Activated CD4-positive, alpha-beta T cell treated with anti-CD3 and anti-CD28 coated beads, Interleukin-2, amount 50 U/mL, for 24 hours (primary cell): ENCODE results near the gene BHLHE23.

Experiments used
- DNase-seq, 2 donors: peaks; one replicate each; pipeline ENCODE4 v3.0.0-alpha.2; 2020; ENCODE audit warnings: low read depth in 1 of 2, low spot score in 1 of 2

BHLHE23 gene

DNA sequence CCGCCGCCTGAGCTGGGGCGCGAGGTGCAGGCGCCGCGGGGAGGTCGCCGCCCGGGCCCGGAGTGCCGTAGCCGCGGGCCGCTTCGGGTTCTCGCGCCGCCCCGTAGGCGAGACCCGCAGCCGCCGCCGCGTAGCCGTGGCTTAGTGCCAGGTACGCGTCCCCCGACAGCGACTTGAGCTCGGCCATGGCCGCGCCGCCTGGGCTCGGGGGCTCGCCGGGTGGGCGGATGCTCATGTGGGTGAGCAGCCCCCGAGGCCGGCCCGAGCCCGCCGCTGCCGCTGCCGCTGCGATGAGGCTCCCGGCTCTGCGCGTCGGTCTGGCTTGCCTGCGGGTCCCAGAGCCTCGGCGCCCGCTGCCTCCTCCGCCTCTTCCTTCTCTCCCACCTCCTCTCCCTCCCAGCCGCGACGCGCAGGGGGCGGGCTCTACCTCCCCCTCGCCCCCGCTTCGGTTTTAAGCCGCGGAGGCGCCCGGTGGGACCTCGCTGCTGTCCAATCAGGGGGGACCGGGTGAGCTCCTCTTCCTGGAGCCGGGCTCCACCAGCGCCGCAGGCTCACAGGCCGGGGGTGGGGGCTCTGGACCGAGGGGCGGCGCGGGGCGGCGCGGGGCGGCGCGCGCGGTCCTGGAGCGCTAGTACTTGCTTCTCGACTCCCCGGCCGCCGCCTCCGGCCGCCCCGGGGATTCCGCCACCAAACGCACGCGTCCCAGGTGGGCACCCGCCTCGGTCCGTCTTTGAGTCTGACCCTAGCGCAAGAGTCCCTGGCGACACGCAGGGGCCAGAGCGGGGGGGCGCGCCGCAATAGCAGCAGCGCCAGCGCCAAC lies at the start of gene BHLHE23:
Gene BHLHE23, minus strand, starts transcription at position 425 of the 820 bp plus-strand sequence. Its CDS starts 190 bp downstream, at position 235.
- DNase-seq, result no peak

DNA sequence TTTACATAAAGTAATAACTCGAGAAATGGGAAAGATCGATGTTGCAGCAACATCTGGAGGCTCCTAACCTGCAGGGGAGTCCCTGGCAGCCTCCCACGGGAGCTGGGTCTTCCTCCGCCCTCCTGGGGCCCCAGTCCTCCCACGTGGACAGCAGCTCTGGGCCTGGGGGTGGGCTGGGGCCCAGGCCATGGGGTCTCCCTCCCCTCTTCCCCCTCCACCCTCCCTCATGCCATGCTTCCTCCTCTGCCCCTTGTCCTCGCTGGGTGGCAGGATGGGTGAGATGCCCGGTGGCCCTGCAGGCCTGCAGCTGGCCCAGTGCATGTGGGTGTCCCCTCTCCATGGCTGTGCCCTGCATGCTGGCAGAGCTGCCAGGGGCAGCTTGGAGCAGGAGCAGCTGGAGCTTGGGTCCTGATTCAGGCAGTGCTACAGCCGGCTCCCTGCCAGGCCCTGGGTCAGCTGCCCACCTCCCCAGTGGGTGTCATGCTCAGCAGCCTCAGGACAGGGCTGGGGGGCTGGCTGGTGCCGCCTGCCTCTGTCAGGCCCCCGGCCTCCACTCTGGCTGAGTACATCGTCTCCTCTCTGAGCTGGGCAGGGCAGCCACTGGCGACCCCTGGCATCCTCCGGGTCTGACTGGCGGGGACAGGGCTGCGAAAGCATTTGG lies 48.9 kb upstream of the BHLHE23 start:
- DNase-seq, result no peak

DNA sequence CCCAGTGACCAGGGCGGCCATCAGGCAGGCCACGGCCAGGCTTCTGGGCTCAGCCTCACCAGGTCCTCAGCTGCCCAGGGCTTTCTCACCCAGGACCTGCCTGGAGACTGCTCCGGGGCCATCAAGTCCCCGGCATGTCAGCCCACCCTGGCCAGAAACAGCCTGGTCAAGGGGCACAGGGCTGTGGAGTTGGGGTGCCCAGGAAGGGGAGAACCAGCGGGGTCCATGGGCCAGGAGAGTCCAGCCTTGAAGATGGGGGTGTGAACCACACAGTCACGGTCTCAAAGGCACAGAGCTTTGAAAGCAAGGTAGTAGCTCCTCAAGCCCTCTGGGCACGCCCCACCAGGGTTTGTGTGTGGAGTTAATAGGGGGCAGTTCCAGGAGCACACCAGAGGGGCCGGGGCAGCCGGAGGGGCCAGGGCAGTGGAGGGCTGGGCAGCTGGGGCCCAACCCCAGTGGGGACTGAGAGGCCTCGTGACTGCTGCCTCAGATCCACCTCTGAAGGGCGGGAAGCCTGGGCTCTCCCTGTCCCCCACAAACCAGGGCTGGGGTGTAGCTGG lies 48.0 kb upstream of the BHLHE23 start:
- no peak for DNase-seq

DNA sequence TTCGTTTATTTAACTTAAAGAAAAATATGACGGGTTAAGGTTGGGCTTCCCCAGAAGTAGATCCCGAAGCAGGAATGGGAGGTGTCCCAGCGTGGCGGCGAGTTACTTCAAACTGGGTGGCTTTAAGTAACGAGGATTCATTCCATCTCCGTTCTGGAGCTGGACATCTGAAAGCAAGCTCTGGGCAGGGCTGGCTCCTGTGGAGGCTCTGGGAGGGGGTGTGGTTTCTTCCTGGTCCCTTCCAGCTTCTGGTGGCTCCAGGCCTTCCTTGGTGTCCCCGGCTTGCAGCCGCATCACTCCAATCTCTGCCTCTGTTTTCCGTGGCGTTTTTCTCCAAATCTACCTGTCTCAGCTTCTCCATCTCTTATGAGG lies 47.3 kb upstream of the BHLHE23 start:
- no peak for DNase-seq

DNA sequence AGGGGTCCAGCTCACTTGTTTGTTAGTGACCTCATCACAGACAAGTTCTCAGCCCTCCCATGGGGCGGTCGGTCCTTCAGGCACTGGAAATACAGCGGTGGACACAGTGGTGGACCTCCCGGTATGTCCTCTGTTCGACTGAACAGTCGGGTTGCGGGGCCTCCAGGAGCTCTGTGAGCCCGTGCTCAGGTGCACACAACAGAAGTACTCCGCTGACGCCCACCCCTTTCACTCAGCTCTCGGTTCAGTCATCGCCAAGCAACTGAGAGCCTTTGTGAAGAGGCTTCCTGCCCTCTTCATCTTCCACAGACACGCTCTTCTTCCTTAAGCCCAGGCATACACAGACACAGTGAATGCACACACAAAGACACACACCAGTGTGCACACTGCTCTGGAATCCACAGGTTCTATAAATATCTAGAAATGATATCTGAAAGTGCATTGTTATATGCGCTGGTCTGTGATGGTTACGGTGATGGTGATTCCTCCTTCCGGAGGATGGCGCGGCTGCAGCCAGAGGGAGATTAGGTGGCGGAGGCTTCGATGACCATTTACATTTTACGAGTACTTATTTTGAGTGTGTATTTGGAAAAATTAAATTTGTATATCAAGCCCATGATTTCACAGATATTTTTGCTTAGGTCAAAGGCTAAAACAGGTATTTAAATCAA lies 46.8 kb upstream of the BHLHE23 start:
- no peak for DNase-seq

DNA sequence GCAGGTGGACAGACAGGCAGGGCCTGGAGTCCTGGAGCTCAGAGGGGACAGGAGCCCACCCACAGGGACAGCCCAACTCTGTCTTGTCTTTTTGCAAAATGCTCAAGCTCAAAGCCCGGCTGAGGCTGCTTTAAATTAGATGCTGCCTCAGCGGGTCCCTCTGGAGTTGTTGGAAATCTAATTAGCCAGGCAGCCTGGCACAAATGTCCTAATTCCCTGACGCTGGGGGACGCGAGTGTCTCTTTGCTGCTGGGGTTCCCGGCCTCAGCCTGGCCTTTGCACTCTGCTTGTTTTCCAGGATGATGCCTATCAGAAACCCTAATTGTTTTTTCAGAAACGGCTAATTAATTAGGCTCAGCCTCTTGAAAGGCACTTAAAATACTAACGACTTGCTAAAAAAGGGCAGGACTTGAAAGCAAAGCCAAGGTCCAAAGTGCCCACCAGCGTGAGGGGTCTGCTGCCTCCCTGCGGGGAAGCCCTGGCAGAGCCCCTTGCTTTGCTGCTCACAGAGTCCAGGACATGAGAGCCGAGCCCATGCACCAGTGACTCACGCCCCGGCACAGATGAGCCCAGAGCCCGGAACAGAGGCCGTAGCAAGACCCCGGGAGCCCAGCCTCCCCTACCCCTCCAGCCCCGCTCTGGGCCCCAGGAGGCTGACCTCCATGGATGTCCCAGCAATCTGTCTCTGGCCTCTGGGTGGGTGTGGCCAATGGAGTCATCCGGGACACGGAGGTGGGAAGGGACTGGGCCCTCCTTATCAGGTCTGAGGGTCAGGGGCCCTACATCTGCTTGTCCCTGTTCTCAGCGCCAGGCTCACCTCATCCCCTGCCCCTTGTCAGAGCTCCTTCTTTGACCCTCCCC lies 46.0 kb upstream of the BHLHE23 start:
- DNase-seq, result no peak

DNA sequence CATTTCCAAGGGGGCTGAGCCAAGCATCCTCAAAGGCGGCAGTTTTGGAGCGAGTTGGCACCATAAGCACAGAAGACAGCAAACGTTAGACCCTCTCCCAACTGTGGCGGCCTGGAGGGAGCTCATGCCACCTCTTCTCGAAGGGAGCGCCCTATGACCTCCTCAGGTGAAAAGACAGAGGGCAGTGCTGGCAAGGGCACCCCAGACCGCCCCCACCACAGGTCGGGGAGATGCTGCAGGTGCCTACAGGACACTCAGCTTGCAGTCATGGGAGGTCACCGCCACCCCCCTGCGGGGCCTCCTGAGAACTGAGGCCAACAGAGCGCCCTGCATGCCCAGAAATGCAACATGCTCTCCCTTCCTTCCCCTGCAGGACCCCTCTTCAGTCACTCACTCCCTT lies 45.1 kb upstream of the BHLHE23 start:
- DNase-seq, result no peak

DNA sequence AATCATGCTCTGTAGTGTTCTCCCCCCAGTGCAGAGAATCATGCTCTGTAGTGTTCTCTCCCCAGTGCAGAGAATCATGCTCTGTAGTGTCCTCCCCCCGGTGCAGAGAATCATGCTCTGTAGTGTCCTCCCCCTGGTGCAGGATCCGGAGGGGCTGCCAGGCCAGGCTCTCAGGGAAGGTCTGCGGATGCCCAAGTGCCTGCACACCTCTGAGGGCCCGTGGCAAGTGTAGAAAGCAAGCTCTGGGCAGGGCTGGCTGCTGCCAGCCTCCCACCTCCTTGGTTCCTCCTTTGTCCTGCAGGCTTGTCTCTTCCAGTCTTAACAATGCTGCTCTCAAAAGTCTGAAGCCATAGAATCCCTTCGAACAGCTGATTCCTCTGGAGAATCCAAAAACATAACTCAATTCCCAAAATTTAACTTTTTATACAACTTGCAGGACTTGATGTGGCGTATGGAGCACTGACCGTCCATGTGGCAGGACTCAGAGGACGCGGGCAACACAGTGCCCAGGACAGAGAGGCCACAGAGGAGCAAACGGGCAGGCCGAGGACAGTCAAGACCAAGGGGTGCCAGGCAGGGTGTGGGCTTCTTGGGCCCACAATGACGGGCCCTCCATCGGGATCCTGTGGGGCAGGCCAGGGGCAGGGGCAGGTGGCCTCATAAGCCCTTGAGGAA lies 44.6 kb upstream of the BHLHE23 start:
- DNase-seq, result no peak

DNA sequence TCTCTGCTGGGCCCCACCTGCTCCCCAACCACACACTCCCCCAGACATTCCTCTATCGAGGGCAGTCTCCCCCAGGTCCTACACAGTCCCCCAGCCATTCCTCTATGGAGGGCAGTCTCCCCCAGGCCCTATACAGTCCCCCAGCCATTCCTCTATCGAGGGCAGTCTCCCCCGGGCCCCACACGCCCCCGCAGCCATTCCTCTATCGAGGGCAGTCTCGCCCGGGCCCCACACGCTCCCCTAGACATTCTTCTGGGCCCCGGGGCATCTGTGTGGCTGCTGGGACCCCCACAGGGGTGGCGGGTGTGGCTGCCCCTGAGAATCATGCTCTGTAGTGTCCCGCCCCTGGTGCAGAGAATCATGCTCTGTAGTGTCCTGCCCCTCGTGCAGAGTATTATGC lies 43.6 kb upstream of the BHLHE23 start:
- DNase-seq, result no peak

DNA sequence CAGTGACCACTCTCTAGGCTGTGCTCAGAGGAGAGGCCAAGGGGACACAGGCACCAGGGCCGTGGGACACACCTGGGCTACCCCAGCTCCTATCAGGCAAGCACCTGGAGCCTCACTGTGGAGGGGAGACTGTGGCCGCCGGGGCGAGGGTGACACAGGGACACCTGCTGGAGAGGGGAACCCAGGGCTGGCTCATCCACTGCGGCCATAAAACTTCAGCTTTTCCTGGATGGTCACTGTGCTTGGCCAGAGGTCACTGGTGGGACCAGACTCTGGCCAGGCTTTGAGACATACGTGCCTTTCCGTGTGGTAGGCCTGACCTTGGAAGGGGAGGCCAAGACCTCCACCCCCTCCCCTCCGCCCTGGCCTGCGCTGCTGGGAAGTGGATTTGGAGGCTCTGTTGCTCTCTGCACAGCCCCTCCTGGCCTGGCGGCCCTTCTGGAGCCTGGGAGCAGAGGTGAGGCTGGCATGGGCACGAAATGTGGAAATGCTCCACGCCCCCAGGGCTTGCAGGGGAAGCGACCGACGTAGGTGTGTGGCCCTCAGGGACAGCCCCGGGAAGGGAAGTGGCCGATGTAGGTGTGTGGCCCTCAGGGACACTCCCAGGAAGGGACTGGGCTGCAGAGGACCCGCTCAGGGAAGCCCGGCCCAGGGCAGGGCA lies 42.9 kb upstream of the BHLHE23 start:
- no peak for DNase-seq

DNA sequence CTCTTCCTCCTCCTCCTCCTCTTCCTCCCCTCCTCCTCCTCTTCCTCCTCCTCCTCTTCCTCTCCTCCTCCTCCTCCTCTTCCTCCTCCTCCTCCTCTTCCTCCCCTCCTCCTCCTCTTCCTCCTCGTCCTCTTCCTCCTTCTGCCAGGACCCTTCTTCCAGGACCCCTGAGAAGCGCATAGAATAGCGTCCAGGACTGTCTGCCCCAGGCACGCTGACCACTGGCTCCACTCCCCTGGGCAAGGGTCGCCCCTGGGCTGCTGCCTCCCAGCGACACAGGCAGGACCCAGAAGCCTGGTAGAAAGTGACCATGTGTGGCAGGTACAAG lies 42.4 kb upstream of the BHLHE23 start:
- no peak for DNase-seq

DNA sequence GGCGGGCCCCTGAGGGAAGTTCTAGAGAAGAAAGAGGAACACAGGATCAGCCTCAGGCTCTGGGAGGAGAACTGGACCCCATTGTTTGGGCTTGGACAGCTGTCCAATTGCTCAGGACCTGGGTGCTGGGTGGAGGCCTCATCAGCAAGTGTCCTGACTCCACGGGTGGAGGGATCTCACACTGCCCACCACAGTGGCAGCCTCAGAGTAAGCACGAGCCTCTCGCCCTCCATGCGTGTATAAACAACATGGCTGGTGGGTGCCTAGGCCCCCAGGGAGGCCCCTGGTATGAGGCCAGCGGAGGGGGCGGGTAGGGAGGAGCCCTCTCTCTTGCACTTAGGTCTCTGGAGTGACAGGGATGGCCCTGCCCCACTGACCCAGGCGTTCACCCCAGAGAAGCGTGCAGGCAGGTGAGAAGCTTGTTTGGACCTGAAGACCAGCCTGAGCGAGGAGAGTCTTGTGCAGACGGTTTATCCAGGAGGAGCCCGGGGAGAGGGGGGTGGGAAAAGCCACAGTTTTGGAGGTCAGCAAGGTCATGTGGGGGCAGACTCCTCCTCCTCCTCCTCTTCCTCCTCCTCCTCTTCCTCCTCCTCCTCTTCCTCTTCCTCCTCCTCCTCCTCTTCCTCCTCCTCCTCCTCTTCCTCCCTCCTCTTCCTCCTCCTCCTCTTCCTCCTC lies 41.9 kb upstream of the BHLHE23 start:
- no peak for DNase-seq

DNA sequence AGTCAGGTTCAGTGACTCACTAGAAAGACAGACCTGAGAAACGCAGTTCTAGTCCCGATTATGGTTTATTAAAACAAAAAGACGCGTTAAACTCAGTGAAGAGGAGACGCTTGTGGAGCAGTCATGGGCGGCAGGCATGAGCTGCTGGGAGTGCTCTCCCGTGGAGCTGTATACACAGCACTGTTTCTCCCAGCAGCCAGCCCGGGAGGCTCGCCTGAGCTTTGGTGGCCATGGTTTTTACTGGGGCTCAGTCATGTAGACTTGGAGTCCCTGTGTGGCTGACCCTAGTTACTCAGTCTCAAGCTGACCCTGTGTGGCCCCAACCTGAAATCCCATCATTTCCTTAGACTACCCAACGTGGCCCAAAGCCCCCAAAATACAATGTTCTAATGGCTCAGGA lies 41.2 kb upstream of the BHLHE23 start:
- no peak for DNase-seq

DNA sequence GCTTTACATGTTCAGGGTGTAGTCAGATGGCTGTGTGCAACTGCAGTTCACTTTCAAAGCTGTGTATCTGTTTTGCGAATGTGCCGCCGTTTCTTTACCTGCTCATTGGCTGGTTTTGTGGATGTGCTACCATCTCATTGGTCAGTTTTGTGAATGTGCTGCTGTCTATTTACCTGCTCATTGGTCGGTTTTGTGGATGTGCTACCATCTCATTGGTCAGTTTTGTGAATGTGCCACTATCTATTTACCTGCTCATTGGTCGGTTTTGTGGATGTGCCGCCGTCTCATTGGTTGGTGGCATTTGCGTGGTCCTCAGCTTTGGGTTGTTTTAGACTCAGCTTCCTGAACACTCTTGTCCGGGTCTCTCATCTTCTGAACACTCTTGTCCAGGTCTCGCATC lies 40.5 kb upstream of the BHLHE23 start:
- DNase-seq, result no peak

DNA sequence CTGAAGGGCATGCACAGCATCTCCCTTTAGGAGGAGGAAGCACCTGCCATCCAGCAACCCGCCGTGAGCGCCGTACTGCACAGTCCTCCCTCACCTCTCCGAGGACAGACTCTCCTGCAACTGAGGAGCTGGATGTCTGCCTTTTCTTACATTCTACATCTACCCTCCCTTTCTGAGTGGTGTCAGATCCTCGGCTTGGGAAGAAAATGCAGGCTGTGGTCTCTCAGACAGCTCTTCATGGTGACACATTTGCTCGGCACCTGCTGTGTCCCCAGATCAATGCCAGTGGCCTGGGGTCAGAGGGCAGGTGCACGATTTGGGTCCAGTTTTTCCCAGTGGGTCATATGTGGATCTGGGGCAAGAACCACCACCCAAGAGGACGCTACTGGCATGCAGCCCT lies 40.1 kb upstream of the BHLHE23 start:
- no peak for DNase-seq

DNA sequence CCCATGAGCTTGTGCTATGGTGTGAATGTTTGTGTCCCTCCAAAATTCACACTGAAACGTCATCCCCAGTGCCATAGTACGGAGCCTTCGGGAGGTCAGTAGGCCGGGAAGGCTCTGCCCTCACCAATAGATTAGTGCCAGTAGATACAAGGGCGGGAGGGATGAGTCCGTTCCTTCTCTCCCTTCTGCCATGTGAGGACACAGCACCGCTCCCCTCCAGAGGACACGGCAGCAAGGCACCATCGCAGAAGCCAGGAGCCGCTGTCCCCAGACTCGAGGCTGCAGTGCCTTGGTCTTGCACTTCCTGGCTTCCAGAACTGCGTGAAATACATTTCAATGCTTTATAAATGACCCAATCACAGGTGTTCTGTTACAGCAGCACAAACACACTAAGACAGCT lies 39.2 kb upstream of the BHLHE23 start:
- DNase-seq, result no peak

DNA sequence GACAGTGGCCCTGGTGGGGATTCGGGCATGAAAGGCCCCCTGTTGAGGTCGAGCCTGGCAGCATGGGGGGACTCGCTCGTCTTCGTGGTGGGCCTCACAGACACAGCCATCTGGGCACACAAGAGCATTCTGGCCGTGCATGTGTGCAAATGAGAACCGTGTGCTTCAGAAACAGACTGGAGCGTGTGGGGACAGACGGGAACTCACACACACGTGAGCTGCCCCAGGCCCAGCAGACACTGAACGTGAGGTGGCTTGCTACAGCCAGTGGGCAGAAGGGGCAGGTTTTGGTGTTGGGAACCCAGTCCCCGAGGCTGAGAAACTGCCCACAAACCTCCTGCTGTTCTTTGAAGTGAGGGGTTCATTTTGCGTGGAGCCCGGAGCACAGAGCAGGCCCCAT lies 38.6 kb upstream of the BHLHE23 start:
- no peak for DNase-seq

DNA sequence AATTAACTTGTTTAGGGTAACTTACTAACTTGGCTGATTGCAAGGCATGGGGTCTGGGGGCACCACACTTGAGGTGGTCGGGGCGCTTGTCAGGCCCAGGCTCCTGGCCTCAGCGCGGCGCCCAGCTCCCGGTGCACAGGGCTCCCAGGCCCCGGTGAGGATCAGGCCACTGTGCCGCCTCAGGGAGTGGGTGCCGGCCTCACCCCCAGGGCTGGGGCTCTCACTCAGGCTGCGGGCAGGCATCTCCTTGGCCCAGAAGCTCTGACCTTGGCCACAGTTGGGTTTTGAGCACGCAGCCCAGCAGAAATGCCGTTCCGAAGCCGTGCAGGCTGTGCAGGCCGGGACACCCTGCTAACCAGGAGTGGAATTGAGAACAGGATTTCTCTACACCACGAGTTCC lies 37.8 kb upstream of the BHLHE23 start:
- no peak for DNase-seq

DNA sequence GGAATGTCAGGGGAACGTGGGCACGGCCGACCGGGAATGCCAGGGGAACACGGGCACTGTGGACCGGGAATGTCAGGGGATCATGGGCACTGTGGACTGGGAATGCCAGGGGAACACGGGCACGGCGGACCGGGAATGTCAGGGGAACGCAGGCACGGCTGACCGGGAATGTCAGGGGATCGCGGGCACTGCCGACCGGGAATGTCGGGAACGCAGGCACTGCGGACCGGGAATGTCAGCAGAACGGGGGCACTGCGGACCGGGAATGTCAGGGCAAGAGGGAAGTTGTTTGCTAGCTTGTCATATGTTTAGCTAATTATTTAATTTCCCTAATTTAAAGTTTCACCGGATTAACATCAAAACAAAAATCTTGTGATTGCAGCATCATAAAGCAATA lies 37.4 kb upstream of the BHLHE23 start:
- no peak for DNase-seq
